ENCODE results near the gene MAP3K3.

Gene MAP3K3

DNA sequence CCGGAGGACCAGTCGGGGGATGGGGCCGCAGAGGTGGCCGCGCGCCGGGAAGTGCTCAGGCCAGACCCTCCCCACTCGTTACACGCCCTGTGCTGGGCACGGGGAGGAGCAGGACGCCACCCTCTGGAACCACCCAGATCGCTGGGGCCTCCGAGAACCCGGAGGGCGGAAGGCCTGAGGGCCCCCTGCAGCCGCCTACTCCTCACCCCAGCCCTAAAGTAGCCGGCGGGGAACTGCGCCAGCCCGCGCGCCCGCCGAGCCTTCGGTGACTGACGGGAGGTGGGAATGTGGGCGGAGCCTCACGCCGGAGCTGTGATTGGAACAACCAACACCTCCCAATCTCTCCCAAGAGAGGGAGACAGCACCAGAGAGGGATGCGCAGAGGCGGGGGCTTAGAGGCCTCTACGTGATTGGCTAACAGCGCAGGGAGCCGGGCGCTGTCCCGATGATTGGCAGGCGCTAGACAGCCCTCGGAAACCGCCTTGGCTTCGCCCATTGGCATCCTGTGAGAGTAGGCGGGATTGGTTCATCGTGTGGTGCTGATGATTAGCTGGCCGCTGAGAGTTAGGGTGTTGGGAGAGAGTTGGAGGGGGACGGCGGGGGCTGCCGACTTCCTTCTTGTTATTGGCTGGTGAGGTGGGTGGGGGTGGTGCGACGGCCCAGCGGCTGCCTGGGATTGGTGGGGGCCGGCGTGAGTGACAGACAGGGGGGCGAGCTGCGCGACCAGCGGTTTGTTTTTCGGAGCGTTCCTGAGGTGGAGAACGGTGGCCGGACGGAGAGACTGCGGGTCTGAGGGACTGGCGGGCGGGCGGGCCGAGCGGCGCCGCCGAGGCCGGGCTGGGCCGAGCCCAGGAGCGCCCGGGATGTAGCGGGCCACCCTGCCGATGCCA is at the start of gene MAP3K3:
MAP3K3 (plus strand) TSS at position 734 of the 890 bp plus-strand sequence. CDS start 343 bp downstream, outside the sequence.
- peak; percentile 99 for DNase-seq

DNA sequence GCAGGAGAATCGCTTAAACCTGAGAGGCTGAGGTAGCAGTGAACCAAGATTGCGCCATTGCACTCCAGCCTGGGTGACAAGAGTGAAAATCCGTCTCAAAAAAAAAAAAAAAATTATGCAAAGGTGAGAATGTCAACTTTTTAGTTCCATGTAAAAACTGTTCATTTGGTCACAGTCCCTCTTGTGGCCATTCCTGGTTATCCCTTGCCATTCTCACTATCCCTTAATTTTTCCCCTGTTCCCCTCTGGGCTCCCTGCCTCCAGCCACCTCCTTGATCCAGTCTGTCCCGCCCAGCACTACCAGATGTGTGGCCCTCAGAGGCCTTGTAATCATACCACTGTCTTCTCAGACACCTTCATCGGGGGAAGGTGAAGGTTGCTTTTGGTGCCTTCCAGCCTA is 48.6 kb upstream of the MAP3K3 start:
- DNase-seq = no peak

DNA sequence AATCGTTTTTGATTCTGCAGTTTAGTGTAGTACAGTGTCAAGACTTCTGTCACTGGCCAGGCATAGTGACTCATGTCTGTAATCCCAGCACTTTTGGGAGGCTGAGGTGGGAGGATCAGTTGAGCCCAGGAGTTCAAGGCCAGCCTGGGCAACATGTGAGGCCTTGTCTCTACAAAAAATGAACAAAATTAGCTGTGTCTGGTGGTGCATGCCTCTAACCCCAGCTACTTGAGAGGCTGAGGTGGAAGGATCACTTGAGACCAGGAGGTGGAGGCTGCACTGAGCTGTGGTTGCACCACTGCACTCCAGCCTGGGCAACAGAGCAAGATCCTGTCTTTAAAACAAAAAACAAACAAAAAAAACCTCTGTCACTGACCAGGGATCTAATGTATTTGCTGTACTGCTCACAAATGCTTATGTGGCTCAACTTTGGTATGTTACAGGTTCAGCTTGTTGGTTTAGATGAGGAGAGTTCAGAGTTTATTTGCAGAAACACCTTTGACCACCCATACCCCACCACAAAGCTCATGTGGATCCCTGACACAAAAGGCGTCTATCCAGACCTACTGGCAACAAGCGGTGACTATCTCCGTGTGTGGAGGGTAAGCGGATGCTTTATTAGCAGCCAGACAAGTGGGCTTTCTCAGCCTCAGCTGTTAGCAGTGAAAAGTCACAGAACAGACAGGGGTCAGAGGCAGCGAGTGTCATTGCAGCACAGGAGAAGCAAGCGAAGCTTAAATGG is 44.0 kb upstream of the MAP3K3 start:
- no peak for DNase-seq

DNA sequence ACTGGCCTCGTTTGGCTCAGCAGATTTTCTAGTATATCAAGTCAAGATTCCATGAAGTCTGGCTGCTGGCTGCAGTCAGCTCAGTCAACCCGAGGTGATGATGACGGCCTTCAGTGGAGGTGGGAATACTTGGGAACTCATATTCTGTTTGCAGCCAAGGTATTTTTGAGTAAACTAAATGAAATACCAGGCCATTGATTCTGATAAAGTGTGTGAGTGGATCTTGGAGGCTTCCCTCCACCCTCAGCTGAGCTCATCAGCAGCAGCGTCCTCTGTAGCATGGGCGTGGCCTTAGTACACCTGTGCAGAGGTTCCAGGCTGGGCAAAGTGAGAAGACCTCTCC is 43.5 kb upstream of the MAP3K3 start:
- no peak for DNase-seq

DNA sequence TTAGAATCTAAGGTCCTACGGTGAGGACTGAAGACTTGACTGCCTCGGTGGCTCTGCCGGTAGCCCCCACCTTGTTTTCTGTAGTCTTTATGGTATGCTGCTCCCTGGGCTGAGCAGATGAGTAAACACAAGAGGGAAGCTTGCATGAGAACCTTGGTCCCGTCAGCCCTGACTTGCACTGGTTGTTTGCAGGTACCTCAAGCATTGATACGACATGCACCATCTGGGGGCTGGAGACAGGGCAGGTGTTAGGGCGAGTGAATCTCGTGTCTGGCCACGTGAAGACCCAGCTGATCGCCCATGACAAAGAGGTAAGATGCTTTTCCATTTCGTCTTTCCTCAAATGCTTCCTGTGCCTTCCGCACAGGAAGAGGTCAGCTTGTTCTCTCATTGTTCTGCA is 42.6 kb upstream of the MAP3K3 start:
- DNase-seq = no peak

DNA sequence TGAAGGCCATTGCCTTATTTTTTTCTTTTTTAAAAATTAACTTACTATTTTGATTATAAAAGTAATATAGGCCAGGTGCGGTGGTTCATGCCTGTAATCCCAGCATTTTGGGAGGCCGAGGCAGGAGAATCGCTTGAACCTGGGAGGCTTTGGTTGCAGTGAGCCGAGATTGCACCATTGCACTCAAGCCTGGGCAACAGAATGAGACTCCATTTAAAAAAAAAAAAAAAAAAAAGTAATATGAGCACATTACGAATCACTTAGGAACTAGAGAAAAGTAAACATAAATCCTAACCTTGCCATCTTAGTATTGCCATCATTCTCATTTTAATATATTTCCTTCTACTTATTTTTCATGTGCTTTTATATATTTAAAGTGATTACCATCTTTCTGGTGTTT is 34.4 kb upstream of the MAP3K3 start:
- DNase-seq = no peak

DNA sequence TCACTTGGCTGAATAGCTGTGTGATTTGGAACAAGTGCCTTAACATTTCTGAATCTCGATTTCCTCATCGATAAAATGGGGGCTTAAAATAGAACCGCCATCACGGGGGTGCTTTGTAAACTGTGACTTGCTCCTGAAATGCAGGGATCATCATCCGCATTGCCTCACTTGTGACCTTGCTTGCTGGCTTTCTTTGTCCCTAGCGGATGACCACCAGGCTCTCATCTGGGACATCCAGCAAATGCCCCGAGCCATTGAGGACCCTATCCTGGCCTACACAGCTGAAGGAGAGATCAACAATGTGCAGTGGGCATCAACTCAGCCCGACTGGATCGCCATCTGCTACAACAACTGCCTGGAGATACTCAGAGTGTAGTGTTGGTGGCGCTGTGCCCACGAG is 33.4 kb upstream of the MAP3K3 start:
- DNase-seq = no peak

DNA sequence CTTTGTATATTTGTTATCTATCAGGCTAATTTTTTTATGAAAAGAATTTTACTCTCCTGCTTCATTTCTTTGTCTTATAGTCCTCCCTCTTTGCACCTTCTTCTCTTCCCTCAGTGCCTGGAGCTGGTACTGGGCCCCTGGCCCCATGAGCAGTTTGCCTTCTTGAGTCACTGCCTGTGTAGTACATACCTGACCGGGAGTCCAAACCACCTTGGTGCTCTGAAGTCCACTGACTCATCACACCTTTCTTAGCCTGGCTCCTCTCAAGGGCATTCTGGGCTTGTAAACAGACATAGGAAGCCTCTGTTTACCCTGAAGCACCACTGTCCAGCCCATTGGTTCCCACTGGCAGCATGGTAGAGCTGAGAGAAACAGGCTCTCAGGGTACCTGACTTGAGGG is 32.6 kb upstream of the MAP3K3 start:
- no peak for DNase-seq

DNA sequence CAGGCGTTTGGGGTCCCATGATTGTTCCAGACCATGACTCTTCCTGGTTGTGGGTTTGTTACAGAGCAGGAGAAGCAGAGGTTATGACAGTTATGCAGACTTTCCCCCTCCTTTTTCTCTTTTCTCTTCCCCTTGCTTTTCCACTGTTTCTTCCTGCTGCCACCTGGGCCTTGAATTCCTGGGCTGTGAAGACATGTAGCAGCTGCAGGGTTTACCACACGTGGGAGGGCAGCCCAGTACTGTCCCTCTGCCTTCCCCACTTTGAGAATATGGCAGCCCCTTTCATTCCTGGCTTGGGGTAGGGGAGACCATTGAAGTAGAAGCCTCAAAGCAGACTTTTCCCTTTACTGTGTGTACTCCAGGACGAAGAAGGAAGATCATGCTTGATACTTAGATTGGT is 29.4 kb upstream of the MAP3K3 start:
- no peak for DNase-seq

DNA sequence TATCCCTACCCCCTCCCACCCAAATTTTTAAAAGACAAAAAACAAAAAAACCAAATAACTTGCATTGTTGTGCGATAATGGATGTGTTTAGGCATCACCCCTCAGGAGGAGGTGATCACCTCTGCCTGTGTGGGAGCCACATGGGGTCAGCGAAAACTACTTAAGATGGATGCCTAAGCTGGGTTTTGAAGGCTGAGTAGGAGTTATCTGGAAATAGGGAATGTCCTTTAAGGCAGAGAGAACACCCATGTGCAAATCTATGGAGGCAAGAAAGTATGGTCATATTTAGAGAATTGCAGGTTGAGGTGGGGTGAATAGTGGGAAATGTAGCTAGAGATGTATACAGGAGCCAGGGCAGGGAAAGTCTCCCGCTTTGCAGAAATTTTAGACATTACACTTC is 27.1 kb upstream of the MAP3K3 start:
- no peak for DNase-seq

DNA sequence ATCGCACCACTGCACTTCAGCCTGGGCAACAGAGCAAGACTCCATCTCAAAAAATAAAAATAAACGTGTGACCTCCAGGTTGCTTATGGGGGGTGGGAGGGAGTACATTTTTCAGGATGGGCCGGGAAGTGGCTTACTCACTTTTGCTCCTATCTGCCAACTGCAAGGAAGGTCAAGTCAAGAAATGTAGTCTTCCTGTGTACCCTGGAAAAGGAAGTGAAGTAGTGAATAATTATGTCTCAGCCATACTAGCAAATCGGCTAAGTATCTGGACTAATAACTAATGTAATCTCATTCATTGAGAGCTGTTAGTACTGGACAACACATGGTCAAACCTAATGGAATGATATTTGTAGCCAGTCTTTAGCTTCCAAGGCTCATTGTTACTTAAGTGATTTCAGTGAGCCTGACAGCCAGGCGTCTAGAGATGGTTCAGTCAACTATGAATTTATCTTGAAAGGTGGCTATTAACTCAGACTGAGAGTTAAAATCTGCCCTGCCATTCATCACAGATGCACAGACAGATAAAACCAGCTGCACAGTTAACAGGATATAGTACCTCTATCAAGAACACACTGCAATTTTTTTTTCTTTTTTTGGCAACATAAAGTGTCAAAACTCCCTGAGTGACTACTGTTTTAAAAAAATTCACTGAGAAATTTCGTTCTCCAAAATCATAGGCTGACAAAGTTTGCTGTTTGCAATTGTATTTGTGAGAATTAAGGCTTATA is 25.2 kb upstream of the MAP3K3 start:
- DNase-seq = peak; percentile 41

DNA sequence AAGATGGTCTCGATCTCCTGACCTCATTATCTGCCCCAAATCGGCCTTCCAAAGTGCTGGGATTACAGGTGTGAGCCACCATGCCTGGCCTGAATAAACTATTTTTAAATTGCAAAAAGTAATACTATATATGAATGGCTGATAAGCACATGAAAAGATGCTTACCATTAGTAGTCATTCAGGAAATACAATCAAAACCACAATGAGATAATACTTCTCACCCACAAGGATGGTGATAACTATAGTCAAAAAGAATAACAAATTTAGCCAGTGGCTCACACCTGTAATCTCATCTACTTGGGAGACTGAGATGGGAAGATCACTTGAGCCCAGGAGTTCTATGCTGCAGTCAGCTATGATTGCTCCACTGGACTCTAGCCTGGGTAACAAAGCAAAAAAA is 23.9 kb upstream of the MAP3K3 start:
- peak; percentile 52 for DNase-seq

DNA sequence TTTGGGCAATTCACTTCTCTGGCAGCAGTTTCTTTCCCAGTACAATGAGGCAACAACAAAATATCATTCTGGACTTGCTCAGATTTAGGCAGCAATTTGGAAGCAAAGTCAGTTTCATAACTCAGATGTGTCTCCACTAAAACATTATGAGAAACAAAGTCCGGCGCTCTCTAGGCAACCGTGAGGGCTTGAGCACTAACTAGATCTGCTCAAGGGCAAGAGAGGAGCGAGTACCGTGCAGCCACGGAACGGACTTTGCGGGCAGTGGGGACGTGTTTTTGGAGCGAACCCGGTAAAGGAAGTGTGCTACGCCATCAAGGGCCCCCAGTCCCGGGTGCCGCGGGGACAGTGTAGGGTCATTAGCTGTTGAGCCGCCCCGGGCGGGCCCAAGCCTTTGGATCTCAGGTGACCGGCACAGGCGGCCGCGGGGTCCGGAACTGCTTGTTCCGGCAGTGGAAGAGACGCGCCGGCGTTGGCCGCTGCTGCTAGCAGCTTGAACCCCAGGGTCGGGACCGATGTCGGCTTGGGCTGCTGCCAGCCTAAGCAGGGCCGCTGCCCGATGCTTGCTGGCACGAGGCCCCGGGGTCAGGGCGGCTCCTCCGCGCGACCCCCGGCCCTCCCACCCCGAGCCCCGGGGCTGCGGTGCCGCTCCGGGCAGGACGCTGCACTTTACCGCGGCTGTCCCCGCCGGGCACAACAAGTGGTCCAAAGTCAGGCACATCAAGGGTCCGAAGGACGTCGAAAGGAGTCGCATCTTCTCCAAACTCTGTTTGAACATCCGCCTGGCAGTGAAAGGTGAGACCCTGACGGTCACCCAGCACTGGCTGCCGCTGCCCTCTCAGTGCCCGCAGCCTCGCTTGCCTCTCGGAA is 21.4 kb upstream of the MAP3K3 start, which contains the start of gene TACO1:
TACO1 (plus strand) TSS at position 327 of the 870 bp plus-strand sequence; CDS start at position 516, 189 bp downstream.
- peak; percentile 79 for DNase-seq

DNA sequence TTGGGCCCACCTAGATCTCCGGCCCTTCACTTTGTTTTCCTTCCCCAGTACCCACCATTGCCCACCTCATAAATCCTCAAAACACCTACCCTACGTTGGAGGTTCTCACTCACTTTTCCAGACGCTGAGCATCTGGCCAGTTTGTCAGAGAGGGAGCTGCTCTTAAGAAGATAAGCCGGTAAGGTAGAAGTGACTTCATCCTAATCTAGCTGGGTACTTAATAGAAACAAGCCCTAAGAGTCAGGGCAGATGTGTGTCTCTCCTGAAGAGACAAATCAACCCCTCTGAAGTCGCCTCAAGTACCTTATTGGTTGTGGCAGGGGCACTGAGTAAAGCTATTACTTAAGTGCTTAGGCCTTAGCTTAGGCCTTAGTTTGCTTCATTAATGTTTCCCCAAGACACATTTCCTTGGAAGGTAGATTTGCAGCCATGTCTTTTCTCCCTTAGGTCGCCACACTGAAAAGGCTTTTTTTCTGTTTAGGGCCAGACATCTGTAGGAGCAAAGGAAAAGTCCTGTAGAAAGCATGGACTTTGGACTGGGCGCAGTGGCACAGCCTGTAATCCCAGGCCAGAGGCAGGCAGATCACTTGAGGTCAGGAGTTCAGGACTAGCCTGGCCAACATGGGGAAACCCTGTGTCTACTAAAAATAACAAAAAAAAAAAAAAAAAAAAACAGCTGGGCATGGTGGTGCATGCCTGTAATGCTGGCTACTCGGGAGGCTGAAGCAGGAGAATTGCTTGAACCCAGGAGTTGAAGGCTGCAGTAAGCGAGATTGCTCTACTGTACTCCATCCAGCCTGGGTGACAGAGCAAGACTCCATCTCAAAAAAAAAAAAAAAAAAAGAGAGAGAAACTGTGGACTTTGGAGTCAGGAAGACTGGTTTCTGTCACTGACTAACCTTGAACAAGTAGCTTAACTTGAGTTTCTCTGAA is 20.5 kb upstream of the MAP3K3 start:
- DNase-seq = no peak

DNA sequence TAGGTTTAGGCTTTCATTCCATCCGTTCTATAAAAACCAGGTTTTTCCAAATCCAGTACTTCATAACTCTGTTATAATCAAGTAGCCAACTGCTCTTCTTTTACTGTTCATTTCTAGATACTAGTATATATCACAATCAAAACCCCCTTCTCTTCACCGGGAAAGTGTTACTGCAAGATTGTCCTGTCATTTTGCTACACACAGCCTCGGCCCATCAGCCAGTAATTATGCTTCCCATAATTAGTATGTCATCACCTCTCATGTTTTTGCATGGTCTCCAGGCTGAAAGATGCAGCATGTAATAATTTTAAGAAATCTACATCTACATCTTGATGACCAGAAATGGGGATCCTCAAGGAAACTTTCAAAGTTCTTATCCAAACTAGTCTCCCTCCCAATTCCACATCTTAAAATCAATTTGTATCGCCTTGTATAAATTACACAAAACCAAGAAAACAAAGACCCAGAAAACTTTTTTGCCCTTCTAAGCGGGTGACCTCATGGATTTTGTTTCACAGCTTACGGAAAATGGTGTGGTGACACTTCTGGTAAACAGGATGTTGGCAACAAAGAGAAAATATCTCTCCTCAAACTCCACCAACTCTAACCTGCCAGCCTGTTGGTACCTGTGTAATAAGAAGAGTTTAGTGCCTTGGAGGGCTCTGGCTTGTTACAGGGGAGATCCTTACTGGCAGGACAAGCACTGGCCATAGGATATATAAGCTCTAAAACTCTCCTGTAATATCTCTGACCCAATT is 12.2 kb upstream of the MAP3K3 start:
- DNase-seq = peak; percentile 51

DNA sequence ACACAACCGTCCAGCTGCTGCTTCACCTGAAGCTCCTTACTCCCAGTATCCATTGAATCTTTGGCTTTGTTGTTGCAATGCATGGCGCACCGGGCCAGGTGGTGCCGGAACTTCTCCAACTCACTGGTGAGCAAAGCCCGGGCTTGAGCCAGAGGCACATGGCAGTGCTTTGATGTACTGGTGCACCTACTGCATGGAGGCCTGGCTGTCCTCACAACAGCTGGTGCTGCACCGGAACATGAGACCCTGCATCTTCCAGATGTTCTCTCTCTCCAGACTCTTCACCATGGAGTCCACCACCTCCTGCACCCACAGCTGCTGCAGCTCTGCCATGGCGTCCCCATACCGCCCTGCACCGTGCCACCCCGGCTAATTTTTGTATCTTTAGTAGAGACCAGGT is 11.4 kb upstream of the MAP3K3 start:
- DNase-seq = no peak

DNA sequence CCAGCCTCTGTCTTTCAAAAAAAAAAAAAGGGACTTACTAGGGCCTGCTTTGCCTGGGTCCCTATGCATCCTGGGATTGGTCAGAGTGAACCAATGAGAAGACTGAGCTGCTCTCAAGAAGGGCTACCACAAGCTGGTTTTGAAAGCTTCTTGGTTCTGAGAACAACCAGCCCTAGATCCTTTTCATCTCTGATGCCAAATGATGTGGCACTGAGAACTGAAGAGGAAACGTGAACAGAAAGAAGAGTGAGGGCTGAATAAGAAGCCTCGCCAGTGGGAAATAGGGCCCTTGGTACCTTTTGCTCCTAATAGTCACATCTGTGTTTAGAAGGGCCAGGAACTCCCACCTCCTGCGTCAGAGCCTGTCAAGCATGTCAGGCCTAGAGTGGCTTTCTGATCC is 10.9 kb upstream of the MAP3K3 start:
- DNase-seq = peak; percentile 44

DNA sequence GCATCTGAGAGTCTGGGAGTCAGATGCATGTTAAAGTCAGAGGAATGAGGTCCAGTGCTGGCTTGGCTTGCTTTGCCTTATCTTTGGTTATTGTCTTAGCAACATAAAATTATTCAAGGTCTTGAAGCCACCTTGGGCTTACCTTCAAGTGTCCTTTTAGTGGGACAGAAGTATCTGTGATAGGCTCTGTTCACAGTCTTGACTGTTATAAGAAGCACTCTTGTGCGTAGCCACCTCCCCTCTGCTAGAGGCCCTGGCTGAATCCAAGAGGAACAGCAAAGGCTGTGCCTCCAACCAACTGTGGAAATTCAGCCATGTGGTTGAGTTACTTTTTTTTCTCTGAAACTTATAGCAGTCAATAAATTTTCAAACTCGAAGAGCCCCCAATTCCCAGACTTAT is 8.6 kb upstream of the MAP3K3 start:
- DNase-seq = no peak

DNA sequence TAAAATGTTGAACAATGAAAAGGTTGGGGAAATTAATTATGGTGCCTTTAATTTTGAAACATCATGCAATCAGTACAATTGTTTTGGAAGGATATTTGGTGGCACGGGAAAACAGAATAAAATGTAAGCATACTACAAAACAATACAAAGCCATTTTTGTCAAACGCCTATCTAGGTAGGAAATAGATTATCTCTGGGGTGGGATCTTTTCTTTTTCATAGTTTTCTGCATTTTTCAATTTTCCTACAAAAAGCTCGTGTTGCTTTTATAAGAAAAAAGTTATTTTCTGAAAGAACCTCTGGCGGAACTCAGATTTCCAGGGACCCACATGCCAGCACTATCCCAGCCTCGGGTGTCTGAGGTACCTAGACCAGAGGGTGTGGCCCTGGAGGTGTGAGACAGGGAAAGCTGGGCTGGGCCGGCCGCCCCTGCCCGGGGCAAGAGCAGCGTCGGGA is 961 bp upstream of the MAP3K3 start:
- DNase-seq = no peak
